ENCODE data around the gene TAF4.
"Not testable (repeated sequence)": the region's sequence is repeated elsewhere in the genome, so short reads cannot be mapped to it uniquely, and the experiment has no call there.

Gene TAF4

GRCh38 chr20:62056975-62057374 is 8.7 kb downstream of the TAF4 start:
- DNase-seq = no peak

GRCh38 chr20:62056377-62056776 is 9.3 kb downstream of the TAF4 start:
- no peak for DNase-seq

DNA sequence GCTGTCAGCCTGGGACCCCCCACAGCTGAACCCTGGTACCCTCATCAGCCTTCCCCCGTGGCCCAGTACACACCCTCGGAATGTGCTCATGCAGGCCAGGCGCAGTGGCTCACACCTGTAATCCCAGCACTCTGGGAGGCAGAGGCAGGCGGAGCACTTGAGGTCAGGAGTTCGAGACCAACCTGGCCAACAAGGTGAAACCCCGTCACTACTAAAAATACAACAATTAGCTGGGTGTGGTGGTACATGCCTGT is 9.9 kb downstream of the TAF4 start:
- DNase-seq = not testable (repeated sequence)

DNA sequence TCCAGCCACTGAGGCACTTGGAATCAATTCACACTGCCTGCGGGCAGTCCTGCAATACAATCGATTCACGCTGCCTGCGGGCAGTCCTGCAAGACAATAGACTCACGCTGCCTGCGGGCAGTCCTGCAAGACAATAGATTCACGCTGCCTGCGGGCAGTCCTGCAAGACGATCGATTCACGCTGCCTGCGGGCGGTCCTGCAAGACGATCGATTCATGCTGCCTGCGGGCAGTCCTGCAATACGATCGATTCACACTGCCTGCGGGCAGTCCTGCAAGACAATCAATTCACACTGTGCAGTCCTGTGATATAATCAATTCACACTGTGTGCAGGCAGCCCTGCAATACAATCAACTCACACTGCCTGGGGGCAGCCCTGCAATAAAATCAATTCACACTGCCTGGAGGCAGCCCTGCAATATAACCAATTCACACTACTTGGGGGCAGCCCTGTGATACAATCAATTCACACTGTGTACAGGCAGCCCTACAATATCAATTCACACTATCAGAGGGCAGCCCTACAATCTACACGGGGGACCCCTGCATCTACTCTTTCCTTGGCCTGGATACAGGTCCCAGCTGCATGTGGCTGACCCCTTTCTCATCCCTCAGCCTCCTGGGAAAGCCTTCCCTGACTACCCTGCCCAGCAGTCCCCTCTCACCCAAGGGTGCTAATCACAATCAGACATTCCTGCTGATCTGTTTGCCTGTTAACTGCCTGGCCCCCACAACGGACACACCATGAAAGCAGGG is 10.4 kb downstream of the TAF4 start:
- DNase-seq = no peak

GRCh38 chr20:62054451-62054953 is 11.2 kb downstream of the TAF4 start:
- DNase-seq = no peak

GRCh38 chr20:62053465-62054196 is 12.1 kb downstream of the TAF4 start:
- no peak for DNase-seq

GRCh38 chr20:62052842-62053464 is 12.7 kb downstream of the TAF4 start:
- no peak for DNase-seq

DNA sequence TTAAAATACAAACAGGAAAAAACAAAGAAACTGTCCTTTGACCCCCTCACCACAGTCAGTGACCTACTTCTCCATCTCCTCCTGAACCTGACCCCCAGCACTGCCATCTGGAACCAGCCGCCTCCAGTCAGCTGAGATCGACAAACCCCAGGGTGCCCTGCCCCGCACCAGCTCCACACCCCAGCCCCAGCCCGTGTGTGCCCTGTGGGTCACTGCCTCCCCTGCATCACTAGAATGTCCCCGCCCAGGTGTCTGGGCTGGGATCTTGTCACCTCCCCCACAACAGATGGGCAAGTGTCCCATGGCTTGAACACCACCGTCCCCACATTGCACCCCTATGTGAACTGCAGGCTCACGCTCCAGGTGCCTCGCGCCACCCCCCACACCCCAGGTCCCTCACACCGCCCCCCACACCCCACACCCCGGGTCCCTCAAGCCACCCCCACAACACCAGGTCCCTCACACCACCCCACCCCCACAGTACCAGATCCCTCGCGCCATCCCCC is 13.3 kb downstream of the TAF4 start:
- DNase-seq = no peak

DNA sequence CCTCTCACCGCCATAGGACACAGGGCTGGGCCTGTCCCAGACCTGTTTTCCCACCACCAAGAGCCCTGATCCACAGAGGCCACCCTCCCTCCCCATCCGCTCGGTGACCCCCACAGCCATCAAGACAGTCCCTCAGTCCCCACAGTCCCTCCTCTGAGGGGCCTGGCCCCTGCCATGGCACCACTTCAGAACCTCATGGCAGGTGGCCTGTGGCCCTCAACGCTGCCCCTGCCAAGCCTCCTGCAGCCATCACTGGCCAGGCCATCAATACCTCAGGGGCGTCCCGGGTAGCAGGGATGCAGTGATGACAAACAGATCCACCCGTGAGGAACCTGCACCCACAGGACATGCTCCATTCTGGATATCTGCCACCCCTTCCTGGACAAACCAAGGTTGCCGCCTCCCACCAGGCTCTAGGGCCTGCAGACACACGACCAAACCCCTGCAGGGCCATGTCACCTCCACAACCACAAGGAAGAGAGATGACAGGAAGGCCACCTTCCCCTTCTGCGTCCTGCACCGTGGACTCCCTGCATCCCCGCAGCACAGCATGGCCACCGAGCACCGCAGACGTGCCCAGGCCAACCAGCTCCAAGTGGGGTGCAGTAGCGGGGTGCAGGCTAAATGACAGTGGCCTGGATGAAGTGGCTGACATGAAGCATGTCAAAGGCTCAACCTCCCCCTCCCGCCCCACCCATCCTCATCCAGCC is 14.0 kb downstream of the TAF4 start:
- no peak for DNase-seq

DNA sequence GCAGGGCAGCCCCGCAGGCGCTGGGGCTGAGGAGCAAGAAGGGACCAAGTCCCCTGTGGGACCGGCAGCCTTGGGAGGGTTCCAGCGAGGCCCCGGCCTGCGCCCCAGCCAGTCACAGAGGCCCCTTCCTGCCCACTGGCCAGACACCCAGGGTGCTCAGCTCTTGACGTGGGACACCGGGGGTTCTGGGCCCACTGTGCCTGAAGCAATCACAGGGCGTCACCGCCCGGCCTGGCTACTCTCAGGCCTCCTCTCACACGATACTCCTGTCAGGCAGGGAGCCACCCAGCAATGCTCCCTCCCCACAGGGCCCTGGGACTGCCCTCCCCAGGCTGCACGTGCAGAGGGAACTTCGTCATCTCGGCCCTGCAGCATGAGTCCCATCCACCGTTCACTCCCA is 14.5 kb downstream of the TAF4 start:
- DNase-seq = no peak

- DNase-seq = no peak
Measured at GRCh38 chr20:62050166-62051120, 15.2 kb downstream of the TAF4 start.

DNA sequence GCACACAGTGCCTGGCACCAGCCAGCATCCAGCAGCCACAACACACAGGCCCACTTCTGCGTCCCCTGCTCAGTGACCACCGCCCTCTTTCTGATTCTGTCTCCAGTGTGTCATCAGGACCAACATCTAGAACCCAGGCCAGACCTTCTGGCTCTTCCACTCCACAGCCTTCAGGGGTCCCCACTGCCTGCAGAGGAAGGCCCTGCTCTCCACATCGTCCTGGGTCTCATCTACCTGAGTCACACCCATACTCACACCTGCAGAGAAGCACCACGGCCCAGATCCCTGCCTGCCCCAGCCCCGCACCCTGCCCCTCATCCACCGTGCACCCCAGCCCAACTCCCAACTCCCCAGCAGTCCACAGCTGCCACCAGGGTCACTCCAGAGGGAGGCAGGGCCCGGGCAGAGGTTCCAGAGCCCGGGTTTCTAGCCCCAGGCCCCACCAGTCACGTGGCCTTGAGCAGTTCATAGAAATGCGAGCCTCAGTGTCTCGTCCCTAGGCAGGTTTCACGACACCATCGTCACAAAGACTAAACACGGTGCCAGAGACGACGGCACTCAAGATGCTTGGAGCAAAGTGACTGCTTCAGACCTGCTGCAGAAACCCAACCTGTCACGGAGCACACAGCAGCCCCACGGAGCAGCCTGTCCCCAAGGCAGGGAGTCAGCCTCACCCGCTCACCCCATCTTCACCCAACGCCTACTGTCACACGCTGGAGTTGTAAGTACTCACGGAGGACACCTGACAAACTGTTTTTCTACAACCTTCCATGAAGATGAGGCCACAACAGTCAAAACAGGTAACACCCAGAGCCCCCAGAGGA is 16.1 kb downstream of the TAF4 start:
- no peak for DNase-seq

GRCh38 chr20:62048821-62049291 is 16.8 kb downstream of the TAF4 start:
- no peak for DNase-seq

DNA sequence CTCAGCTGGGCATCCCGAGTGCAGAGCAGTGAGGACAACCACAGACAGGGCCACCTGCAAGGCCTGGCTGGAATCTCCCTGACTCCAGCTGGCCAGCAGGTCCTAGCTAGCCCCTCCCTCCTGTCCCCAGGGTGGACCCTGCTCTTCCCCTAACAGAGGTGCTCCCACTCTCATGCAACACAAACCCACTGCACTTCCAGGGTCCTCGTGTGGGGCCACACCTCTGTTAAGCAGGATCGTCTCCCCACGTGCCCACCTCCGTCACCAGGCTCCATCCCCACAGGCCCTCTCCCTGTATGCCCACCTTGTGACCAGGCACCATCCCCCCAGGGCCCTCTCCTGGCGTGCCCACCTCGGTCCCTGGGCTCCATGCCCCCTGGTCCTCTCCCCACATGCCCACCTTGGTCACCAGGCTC is 17.3 kb downstream of the TAF4 start:
- DNase-seq = no peak

- no peak for DNase-seq
Measured at GRCh38 chr20:62047666-62048345, 17.9 kb downstream of the TAF4 start.

- no peak for DNase-seq
Measured at GRCh38 chr20:62046431-62046830, 19.2 kb downstream of the TAF4 start.

GRCh38 chr20:62045529-62046285 is 20.0 kb downstream of the TAF4 start:
- no peak for DNase-seq

DNA sequence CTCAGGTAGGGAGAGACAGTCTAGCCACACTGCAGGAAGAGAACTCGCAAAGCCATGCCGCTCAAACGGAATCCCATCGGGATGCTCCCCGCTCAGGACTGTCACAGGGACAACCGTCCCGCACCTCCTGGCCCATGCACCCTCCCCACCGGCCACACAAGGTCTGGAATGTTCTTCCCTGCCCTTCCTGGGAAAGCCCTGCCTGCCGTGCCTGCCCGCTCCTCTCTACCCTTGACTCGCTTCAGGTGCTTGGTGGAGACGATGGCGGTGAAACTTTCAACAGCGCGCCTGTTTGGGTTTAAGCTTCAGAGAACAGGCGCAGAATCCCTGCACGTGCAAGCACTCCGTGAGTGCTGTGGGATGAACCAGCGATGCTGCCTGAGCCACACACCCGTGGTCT is 20.6 kb downstream of the TAF4 start:
- DNase-seq = no peak

DNA sequence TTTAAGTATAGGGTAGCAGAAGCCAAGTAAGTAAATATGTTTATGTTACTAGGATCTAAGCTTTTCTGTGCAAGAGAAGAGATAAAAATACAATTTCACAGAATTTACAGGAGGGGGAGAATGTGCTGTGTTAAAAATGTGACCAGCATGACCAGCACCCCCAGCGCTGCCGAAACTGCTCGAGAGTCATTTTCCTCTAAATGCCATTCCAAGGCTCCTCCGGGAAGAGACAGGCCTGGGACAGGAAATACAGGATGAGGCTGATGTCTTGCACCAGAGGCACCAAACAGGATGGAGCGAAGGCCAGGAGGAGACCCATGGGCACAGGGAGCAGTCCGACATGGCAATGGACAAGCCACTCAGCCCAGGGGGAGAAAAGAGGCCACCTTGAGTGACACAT is 21.1 kb downstream of the TAF4 start:
- DNase-seq = no peak
